HL-60 (cell line): Measurements from ENCODE around the gene STAT4.

Experiments used
- DNase-seq, 2 experiments: peaks; one replicate each; pipeline ENCODE4 v3.0.0-alpha.2; 2010 to 2020; ENCODE audit warnings: low read depth in 1 of 2, low spot score in 1 of 2
- H3K27ac ChIP-seq: fragments of 250-450 bp; sonication (Bioruptor Pico); replicated peaks from 2 replicates; pipeline ENCODE4 v1.5.1; 2020; ENCODE audit warnings: mild to moderate bottlenecking, moderate library complexity
- H3K27me3 ChIP-seq: fragments of 250-450 bp; sonication (Bioruptor Pico); 2 replicates; pipeline ENCODE4 v1.5.1; 2021; ENCODE audit warnings: mild to moderate bottlenecking, moderate library complexity; ENCODE audit not compliant: insufficient read depth, poor library complexity, severe bottlenecking
- H3K4me3 ChIP-seq: replicated peaks from 2 replicates; pipeline ENCODE4 v1.5.1; 2011; ENCODE audit warnings: mild to moderate bottlenecking, control low read depth, low read length; ENCODE audit not compliant: insufficient read depth
- CTCF ChIP-seq: IDR thresholded peaks from one replicate; pipeline ENCODE4 v1.5.1; 2011; ENCODE audit warnings: low read length, control low read depth, inconsistent platforms; ENCODE audit not compliant: insufficient read depth
- GABPA ChIP-seq: IDR thresholded peaks from 2 replicates; pipeline ENCODE4 v1.6.1; 2012; ENCODE audit warnings: low read depth
- POLR2AphosphoS5 ChIP-seq: IDR thresholded peaks from 2 replicates; pipeline ENCODE4 v1.6.1; 2012; ENCODE audit warnings: low read depth
- REST ChIP-seq: IDR thresholded peaks from 2 replicates; pipeline ENCODE4 v1.6.1; 2012; ENCODE audit warnings: low read depth; ENCODE audit not compliant: insufficient replicate concordance
- SPI1 ChIP-seq: IDR thresholded peaks from 2 replicates; pipeline ENCODE4 v1.6.1; 2012; ENCODE audit warnings: low read depth, mild to moderate bottlenecking, borderline replicate concordance
- long read RNA-seq: library from polyadenylated mRNA; unstranded; transcript quantifications from one replicate; pipeline ENCODE4 v2.0.0, GENCODE V29; 2020

Gene STAT4
- long read RNA-seq, partial matches to known transcripts: 0 of 1 reads
- long read RNA-seq, other reads (novel, unspliced or antisense): 1 of 1 reads

GRCh38 chr2:191150600-191151330, at the start of gene STAT4:
TSS of gene STAT4 (minus strand) at chr2:191150994. CDS start at chr2:191148203, 2,791 bp downstream.
- H3K4me3 ChIP-seq: peak within 1 kb of the TSS; percentile 39
- TF ChIP-seq SPI1 (no peak), GABPA (no peak), CTCF (no peak), REST (no peak), POLR2AphosphoS5 (no peak)
- H3K27me3 ChIP-seq: peaks cover 17% of the 10 kb centered on the region
- DNase-seq: peak in 1 of 2 experiments; percentile 11
- no peak within 1 kb of the TSS for H3K27ac ChIP-seq

GRCh38 chr2:191199929-191200512, 49.2 kb upstream of the STAT4 start:
- Histone ChIP-seq H3K27ac (no peak overlapping the region), H3K27me3 (peaks cover 3% of the 10 kb centered on the region), H3K4me3 (no peak overlapping the region)
- no peak for TF ChIP-seq CTCF
- no peak for TF ChIP-seq REST
- TF ChIP-seq SPI1: no peak
- no peak for TF ChIP-seq POLR2AphosphoS5
- no peak for TF ChIP-seq GABPA
- no peak for DNase-seq

GRCh38 chr2:191198271-191198670, 47.5 kb upstream of the STAT4 start:
- Histone ChIP-seq H3K4me3 (no peak overlapping the region), H3K27ac (no peak overlapping the region), H3K27me3 (peaks cover 3% of the 10 kb centered on the region)
- no peak for TF ChIP-seq CTCF
- TF ChIP-seq SPI1: no peak
- TF ChIP-seq REST: no peak
- TF ChIP-seq GABPA: no peak
- TF ChIP-seq POLR2AphosphoS5: no peak
- no peak for DNase-seq
